HG03025 (cell line): ENCODE results near the gene VPS13C.
"Not testable (repeated sequence)": the region's sequence is repeated elsewhere in the genome, so short reads cannot be mapped to it uniquely, and the experiment has no call there.

Experiments
- ATAC-seq: cut with Tn5 transposase; IDR thresholded peaks from one replicate; pipeline ENCODE4 v1.9.1; 2021; ENCODE audit warnings: mild to moderate bottlenecking, moderate library complexity; ENCODE audit not compliant: unreplicated experiment, low FRiP score

VPS13C gene

DNA sequence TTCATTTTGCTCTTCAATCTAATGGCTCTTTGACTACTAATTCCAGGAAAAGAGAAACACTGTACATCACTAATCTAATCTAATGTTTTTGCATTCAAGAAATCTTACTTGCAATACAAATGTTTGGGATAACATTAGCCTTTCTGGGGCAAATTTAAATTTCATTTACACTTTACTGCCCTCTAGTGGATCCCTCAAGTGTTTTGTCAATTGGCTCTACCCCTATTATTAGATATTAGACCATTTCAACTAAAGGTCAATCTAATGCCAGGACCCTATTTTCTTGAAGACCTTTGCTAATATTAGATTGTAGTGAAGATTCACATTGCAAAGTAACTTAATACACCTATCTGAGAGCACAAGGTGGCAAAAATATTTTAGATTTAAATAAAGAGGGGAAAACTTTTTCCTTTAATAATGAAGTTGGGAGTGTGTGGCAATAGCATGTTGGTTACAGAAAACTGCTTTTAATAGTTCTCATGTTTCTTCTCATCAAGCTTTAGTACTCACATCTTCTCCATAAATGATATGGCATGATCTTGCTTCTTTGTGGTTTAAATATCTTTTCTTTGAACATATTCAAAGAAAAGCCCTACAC is 11.6 kb upstream of the VPS13C start:
- ATAC-seq = no peak

DNA sequence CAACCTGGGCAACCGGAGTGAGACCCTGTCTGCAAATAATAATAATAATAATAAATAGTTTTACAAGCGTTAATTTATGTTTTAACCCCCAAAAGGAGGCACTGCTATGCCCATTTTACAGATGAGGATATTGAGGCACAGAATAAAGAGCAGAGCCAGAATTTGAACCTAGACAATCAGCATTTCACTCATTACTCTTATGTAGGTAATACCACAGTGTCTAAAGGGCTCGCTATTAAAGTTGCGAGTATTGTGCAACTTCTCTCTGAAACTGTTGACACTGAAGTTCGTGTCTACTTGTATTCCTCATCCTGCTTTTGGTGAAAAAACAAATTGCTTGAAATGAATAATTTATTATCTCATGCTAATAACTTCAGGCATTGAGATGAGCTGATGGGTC is 9.3 kb upstream of the VPS13C start:
- no peak for ATAC-seq

DNA sequence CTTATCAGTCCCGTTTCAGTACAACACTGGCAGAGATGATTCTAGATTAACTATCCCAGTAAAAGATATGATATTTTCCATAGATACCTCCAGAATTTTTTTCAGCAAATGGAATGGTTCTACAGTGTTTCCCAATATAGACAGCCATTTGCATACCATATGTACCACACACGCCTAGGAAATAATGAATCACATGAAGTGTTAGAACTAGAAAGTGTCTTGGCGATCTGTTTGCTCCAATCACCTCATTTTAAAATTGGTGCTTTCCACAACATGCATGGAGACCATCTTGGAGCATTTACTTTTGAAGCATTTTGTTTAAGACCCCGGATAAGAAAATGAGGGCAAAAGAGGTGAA is 8.5 kb upstream of the VPS13C start:
- no peak for ATAC-seq

- no peak for ATAC-seq
Measured at GRCh38 chr15:62068071-62068809, 8.0 kb upstream of the VPS13C start.

DNA sequence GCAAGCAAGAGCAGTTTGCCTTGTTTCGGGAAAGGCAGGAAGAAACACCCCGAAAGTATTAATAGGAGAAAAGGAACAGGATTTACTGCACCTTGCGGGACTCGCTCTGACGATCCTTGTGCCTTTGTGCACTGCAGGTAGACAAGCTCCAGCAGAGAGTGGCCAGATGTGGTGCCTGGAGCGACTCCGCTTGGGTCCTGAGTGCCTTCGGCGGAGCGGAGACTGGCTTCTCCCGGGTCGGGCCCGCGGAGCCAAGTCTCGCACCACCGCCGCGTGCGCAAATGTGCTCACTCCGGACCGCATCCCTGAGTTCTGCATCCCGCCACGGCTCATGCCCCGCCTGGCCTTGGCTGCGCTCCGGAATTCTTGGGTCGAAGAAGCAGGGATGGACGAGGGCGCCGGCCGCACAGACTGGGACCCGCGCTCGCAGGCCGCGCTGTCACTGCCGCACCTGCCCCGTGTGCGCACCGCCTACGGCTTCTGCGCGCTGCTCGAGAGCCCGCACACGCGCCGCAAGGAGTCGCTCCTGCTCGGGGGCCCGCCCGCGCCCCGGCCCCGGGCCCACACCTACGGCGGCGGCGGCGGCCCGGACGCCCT is 7.3 kb upstream of the VPS13C start:
- no peak for ATAC-seq

- no peak for ATAC-seq
Measured at GRCh38 chr15:62066663-62067447, 6.6 kb upstream of the VPS13C start, which contains the start of gene C2CD4A. TSS of gene C2CD4A (plus strand) at chr15:62066977. CDS start at chr15:62067614, 637 bp downstream.

- no peak for ATAC-seq
Measured at GRCh38 chr15:62063825-62064635, 3.8 kb upstream of the VPS13C start.

DNA sequence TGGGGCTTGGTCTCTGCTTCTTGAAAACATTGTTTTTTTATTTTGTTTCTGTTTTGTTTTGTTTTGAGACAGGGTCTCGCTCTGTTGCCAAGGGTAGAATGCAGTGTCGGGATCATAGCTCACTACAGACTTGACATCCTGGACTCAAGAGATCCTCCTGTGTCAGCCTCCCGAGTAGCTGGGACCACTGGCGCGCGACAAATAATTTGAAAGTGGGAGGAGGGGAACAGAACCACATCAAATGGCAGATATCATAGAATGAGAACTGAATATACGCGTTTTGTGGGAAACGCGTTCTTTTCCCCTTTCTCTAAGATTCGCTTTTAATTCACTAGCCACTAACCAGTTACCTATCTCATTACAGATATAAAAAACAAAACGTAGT is 641 bp upstream of the VPS13C start:
- no peak for ATAC-seq

- peak; percentile 70 for ATAC-seq
Measured at GRCh38 chr15:62059816-62060112, 483 bp downstream of the VPS13C start.

DNA sequence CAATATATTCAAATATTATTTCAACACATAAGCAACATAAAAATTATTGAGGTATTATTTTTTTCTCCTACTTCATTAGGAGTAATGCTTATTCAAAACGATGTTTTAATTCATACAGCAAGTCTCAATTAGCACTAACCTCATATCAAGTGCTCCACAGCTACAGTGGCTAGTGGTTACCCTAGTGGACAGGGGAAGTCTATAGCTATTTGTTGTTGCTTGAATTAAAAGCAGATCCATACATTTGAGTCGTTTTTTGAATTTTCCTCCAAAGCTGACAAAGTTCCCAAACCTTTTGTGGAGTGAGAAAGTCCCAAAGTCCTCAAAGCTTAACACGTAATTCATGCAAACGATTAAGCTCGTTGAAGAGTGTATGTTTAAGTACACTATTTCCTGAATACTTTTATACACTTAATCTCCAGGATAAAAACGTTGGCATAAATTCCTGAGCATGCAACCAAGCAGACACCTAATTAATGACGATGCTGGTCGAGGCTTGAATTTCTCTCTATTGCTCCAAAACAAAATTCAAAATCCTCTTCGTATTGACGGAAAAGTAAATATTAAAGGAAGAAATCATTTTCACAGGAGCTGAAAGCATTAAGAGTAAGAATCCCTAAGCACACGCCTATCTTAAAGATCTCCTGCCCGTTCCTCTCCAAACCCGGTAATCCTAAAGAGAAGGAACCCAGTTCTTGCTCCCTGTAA is 985 bp downstream of the VPS13C start:
- no peak for ATAC-seq

DNA sequence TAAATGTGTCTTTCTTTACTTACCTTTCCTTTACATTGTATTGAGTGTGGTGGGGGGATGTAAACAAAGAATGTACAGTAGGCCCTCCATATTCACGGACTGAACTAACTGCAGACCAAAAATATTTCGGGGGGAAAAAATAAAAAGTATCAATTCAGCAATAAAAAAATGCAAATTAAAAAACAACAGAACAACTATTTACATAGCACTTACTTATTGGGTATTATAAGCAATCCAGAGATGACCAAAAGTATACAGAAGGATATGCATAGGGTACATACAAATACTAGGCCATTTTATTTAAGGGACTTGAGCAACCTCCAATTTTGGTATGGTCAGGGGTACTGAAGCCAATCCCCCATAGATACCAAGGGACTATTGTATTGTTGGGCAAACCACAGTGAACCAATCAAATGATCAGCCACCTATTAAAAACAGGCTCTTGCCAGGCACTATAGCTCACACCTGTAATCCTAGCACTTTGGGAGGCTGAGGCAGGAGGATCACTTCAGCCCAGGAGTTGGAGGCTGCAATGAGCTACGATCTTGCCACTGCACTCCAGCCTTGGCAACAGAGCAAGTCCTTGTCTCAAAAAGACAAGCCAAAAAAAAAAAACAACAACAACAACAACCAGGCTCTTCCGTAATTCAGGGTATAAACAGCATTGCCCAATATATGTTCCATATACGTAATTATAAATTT is 1.8 kb downstream of the VPS13C start:
- ATAC-seq = no peak

GRCh38 chr15:62057341-62057980 is 2.8 kb downstream of the VPS13C start:
- ATAC-seq = no peak

DNA sequence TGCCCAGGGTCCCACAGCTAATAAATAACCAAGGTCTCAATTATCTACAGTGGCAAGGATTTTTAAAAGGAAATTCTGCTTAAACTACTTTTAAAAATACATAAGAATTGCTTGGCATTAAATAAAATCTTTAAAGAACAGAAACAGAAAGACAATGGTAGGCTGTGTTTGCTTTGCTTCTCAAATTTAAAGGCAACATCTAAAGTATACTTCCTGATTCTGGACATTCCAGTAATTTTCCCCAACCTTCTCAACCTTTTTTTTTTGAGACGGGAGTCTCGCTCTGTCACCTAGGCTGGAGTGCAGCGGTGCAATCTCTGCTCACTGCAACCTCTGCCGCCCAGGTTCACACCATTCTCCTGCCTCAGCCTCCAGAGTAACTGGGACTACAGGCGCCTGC is 5.3 kb downstream of the VPS13C start:
- ATAC-seq = no peak

- no peak for ATAC-seq
Measured at GRCh38 chr15:62053439-62054085, 6.7 kb downstream of the VPS13C start.

DNA sequence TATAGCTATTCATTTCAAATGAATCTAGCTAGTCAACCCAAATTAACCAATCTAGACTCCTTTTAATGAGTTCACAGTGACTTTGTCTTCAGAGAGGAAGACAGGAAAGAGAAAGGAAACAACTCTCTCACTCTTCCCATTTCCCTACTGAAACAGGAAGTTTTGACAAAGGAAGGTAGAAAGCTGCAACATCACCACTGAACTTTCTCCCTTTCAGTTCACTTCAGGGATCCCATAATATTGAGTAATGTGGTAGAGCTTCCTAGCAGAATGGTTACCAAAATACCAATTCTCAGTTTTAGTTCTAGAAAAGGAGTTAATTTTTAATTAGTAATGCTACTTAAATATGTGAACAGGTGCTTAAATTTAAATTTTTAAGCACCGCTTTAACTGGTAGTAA is 7.5 kb downstream of the VPS13C start:
- ATAC-seq = no peak

GRCh38 chr15:62051166-62051565 is 9.1 kb downstream of the VPS13C start:
- ATAC-seq = no peak

DNA sequence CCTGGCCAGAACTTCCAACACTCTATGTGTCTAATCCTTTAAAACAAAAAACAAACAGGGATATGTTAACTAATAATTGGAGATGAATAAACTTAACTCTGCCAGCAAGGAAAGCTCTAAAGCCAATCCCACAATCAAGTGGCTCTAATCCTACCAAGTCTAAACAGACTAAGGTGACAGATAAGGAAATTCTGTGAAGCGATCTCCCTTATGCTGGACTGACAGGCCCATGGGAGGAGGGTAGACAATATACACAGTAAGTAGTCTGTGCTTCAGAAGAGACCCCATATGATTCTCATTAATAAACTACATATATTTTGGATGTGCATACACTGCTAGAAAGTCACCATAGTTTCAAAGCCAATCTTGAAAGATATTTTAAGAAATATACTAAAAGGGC is 10.1 kb downstream of the VPS13C start:
- no peak for ATAC-seq

- ATAC-seq = not testable (repeated sequence)
Measured at GRCh38 chr15:62048254-62048653, 12.0 kb downstream of the VPS13C start.
